Uterus (tissue), 2 donors: ENCODE data around the gene GBP6.

Experiments
- CTCF ChIP-seq, 4 experiments: fragments of 200-600 bp in 2 of 4; fragments of 450-650 bp in 2 of 4; sonication (generic) in 2 of 4; IDR thresholded peaks; one replicate each; pipeline ENCODE4 v1.5.1; 2016 to 2019; ENCODE audit warnings: antibody characterized with exemption in 4 of 4, mild to moderate bottlenecking in 2 of 4, moderate library complexity in 1 of 4
- POLR2A ChIP-seq, 2 donors: fragments of 450-650 bp; IDR thresholded peaks; one replicate each; pipeline ENCODE4 v1.6.1; 2016; ENCODE audit warnings: antibody characterized with exemption in 2 of 2, mild to moderate bottlenecking in 1 of 2, moderate library complexity in 1 of 2

GRCh38 chr1:89391686-89392085, 27.8 kb downstream of the GBP6 start:
- no peak for TF ChIP-seq CTCF (IDR thresholded peaks at IDR 0.05)
- TF ChIP-seq POLR2A (IDR thresholded peaks at IDR 0.05): no peak
